Muscle layer of duodenum (tissue), 2 donors: ENCODE measurements around the gene TP63.

Experiments
- H3K27ac ChIP-seq: one replicate; pipeline ENCODE4 v1.7.0; 2013; ENCODE audit warnings: mild to moderate bottlenecking, low read length
- H3K27me3 ChIP-seq: one replicate; pipeline ENCODE4 v1.7.0; 2013; ENCODE audit warnings: low read depth, mild to moderate bottlenecking, control low read depth, low read length
- H3K36me3 ChIP-seq, 2 donors: one replicate each; pipeline ENCODE4 v1.7.0; 2013; ENCODE audit warnings: low read length in 2 of 2, control low read depth in 1 of 2, mild to moderate bottlenecking in 1 of 2; ENCODE audit not compliant: insufficient read depth in 2 of 2, control insufficient read depth in 1 of 2
- H3K4me1 ChIP-seq, 2 donors: one replicate each; pipeline ENCODE4 v1.7.0; 2013; ENCODE audit warnings: low read length in 2 of 2, mild to moderate bottlenecking in 2 of 2, control low read depth in 1 of 2, moderate library complexity in 1 of 2; ENCODE audit not compliant: insufficient read depth in 2 of 2, control insufficient read depth in 1 of 2
- H3K4me3 ChIP-seq, 2 donors: one replicate each; pipeline ENCODE4 v1.7.0; 2013; ENCODE audit warnings: low read length in 2 of 2, low read depth in 1 of 2, mild to moderate bottlenecking in 1 of 2
- H3K9me3 ChIP-seq, 2 donors: one replicate each; pipeline ENCODE4 v1.7.0; 2013; ENCODE audit warnings: low read length in 2 of 2, control low read depth in 1 of 2, mild to moderate bottlenecking in 1 of 2; ENCODE audit not compliant: control insufficient read depth in 1 of 2
- donor health status: healthy.

TP63 gene

DNA sequence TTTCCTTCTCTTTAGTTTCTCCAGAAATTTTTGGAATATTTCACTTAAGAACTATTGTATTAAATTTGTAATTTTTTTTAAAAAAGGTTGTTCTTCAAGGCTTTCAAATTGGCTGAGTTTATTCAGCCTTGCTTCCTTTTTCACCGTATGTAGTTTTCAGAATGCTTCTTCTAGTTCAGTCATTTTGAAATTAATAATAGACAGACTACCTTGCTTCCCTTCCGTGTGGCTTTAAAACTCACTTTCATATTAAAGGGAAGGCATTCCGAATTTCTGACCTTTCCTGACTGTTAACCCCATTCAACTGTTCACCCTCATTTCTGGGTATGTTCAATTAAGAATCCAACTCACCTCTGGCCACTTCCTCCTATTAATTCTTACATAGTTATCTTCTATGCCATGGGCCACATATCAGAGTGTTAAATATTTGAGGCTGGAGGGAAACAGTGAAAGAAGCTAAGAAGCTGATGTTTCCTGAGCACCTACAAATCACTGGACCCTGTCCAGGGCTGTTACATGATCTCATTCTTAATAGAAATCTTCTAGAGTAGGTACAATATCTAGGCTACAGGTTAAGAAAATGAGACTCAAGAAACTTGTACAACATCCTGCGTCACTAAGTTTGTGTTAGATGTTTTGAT is 252.0 kb downstream of the TP63 start:
- Histone ChIP-seq H3K27ac (no peak overlapping the region), H3K27me3 (no peaks in the 10 kb centered on the region), H3K36me3 (no peaks in the 10 kb centered on the region), H3K4me1 (no peaks in the 10 kb centered on the region), H3K9me3 (no peaks in the 10 kb centered on the region), H3K4me3 (no peak overlapping the region)

DNA sequence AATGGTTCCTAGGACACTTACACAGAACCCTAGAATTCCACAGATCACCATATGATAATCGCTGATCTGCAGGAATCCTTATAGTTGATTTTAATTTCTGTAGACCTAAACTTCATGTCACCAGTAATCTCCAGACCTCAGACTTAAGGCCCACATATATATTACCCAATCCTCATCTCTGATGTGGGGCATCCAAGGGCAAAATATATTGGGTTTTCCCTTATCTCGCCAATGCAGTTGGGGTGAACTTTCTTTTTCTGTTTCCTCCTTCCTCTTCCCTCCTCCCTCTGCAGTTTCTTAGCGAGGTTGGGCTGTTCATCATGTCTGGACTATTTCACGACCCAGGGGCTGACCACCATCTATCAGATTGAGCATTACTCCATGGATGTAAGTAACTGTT is 259.3 kb downstream of the TP63 start:
- Histone ChIP-seq H3K4me1 (no peaks in the 10 kb centered on the region), H3K9me3 (no peaks in the 10 kb centered on the region), H3K27me3 (no peaks in the 10 kb centered on the region), H3K27ac (no peak overlapping the region), H3K4me3 (no peak overlapping the region), H3K36me3 (no peaks in the 10 kb centered on the region)

DNA sequence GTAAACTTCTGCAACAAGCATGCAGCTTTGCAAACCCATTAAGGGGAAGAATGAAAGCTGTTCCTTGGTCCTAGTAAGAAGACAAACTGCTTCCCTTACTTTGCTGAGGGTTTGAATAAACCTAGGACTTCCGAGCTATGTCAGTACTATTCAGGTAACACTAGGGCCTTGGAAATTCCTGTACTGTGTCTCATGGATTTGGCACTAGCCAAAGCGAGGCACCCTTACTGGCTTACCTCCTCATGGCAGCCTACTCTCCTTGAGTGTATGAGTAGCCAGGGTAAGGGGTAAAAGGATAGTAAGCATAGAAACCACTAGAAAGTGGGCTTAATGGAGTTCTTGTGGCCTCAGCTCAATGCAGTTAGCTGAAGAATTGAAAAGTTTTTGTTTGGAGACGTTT is 265.3 kb downstream of the TP63 start:
- Histone ChIP-seq H3K9me3 (peaks cover 0 to 2% of the 10 kb centered on the region in 2 donors), H3K36me3 (no peaks in the 10 kb centered on the region), H3K27me3 (no peaks in the 10 kb centered on the region), H3K4me3 (no peak overlapping the region), H3K4me1 (no peaks in the 10 kb centered on the region), H3K27ac (no peak overlapping the region)

DNA sequence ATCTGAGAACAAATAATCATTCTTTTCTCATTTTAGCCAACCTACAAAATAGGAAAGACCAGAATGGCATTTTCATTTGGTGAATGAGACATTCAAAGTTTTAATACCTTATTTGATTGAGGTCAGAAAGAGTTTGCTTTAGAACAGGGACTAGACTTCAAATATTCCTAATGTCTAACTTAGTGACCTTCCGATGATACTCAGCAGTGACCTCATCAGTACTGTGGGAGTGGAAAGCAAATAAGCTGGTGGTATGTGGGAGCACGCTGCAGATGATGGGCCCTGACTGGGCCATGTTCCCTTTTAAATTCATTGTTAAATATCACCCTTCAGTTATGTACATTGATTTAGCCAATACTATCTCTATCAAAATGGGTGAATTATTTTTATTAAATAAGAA is 266.2 kb downstream of the TP63 start:
- H3K36me3 ChIP-seq, result no peaks in the 10 kb centered on the region
- no peak overlapping the region for H3K4me3 ChIP-seq

DNA sequence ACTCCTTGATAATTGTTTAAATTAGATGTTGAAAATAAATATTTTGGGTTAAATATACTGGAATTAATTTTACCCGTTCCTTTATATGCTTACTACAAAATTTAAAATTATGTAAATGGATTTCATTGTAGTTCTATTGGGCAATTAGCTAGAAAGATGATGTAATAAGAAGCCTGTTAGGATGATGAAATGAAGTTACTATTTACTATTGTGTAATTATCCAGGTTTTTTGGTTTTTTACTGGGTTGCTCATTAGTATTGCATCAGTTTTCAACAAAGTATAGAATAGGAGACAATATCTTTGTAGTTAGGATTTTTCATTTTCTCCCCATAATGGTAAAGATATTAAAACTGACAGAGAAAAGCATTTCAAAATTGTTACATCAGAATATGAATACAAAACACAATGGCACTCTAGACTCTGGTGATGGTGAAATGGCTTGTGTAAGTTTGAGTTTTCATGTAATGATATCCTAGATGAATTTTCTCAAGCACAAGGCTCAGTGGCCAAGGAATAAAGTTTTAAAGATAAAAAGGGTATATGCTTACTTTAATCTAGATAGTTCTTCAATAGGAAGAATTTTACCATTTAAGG is 267.5 kb downstream of the TP63 start:
- no peaks in the 10 kb centered on the region for H3K36me3 ChIP-seq
- no peaks in the 10 kb centered on the region for H3K4me1 ChIP-seq
- no peak overlapping the region for H3K27ac ChIP-seq
- H3K9me3 ChIP-seq, result peaks cover 0 to 2% of the 10 kb centered on the region in 2 donors
- H3K4me3 ChIP-seq, result no peak overlapping the region
- no peaks in the 10 kb centered on the region for H3K27me3 ChIP-seq

More for the DNA sequence above, 266.2 kb downstream of the TP63 start:
- H3K27ac ChIP-seq, result no peak overlapping the region
- peaks cover 0 to 2% of the 10 kb centered on the region in 2 donors for H3K9me3 ChIP-seq
- no peaks in the 10 kb centered on the region for H3K27me3 ChIP-seq
- no peaks in the 10 kb centered on the region for H3K4me1 ChIP-seq

DNA sequence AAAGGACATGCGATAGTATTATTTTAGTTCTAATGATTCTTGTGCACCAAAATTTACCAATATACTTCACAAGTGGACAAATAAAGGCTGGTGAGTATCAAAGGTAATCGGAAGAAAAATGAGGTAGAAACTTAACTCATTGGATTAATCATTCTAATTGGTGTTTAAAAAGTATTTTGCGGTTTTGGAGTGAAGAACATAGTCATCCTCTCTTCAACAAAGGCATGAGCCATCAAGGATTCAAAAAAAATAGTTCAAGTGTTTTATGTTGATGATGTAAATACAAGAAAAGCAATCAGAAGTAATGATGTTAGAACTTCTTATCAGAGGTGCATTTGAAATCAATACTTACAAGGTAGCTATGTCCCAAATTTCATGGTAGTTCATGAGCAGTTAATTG is 268.0 kb downstream of the TP63 start:
- no peak overlapping the region for H3K4me3 ChIP-seq
- peaks cover 0 to 2% of the 10 kb centered on the region in 2 donors for H3K9me3 ChIP-seq
- no peaks in the 10 kb centered on the region for H3K4me1 ChIP-seq
- no peaks in the 10 kb centered on the region for H3K36me3 ChIP-seq
- H3K27ac ChIP-seq, result no peak overlapping the region
- no peaks in the 10 kb centered on the region for H3K27me3 ChIP-seq

DNA sequence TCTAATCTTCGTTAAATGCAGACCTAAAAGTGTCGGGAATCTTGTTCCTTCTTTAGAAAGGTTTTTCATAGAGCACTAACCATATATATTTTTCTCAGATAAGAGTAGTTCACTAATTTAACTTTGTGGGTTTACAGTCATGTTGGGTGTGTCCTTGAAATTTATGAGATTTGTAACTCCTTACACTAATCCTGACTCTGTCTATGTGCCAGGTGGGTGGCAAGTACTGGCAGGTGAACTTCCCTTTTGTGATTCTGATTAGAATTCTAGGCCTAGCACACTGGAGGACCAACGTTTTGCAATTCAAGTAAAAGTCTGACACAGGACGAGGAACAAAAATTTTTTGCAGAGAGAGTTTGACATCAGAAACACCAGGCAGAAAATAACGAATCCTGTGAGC is 269.4 kb downstream of the TP63 start:
- H3K27ac ChIP-seq, result no peak overlapping the region
- no peaks in the 10 kb centered on the region for H3K36me3 ChIP-seq
- peaks cover 0 to 2% of the 10 kb centered on the region in 2 donors for H3K9me3 ChIP-seq

DNA sequence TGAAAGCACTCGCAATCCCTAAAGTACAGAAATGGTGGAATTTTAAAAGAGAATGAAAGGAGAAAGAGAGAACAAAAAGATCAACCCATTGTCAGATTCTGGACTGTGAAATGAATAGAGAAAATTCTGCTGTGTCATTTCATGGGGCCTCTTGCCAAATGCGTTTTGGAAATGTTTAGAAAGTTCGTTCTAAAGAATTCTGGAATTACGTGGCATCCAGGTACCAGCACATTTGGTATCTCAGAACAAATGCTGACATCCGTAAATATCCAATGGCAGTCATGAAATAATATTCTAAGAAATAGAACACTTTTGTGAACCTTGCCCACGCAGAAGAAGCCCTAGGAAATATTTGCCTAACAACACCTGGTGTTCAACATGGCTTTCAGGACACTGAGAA is 270.3 kb downstream of the TP63 start:
- Histone ChIP-seq H3K4me3 (no peak overlapping the region), H3K27me3 (no peaks in the 10 kb centered on the region), H3K36me3 (no peaks in the 10 kb centered on the region), H3K9me3 (peaks cover 0 to 2% of the 10 kb centered on the region in 2 donors), H3K4me1 (no peaks in the 10 kb centered on the region), H3K27ac (no peak overlapping the region)

More for the DNA sequence above, 269.4 kb downstream of the TP63 start:
- H3K4me3 ChIP-seq, result no peak overlapping the region
- H3K27me3 ChIP-seq, result no peaks in the 10 kb centered on the region
- no peaks in the 10 kb centered on the region for H3K4me1 ChIP-seq

DNA sequence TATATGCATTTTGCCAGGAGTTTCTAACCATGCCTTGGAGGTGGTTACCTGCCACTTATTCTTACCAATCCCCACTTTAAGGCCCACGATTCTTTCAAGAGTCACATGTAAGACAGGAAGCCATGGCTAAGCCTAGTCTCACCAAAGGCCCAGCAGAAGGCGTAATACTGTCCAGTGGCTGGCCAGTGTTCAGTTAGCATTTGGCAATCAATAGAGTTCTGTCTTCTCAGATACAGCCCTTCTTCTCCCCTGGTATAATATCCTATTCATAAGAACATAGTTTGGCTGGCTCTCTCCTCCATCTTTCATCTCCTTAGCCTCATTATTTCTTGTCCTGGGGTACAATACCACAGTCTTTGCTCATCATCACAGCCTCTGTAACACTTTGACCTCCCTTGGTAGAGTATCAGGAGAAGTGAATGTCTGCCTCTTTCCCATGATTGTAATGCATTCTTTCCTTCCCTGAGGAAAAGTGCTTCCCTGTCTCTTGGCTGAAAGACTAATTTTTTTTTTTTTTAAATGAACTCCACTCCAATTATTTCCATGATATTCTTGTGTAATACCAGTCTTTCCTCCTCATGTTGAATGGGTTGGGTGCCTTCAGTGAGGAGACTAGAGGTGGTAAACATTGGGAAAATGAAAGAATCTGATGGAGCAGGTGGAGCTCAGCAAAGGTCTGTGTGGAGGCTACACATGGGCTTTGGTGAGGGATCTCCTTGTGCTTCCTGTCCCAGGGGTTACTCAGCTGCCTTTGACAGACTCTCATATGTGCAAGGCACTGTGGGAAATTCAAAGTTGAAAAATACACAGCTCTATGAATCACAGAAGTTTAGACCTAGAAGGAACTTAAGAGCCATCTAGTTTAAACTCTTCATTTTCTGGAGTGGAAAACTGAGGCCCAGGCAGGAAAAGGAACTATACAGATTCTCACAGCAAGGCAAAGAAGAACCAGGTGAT is 271.3 kb downstream of the TP63 start:
- Histone ChIP-seq H3K9me3 (peaks cover 0 to 2% of the 10 kb centered on the region in 2 donors), H3K27me3 (no peaks in the 10 kb centered on the region), H3K4me1 (no peaks in the 10 kb centered on the region), H3K27ac (no peak overlapping the region), H3K4me3 (no peak overlapping the region), H3K36me3 (no peaks in the 10 kb centered on the region)

DNA sequence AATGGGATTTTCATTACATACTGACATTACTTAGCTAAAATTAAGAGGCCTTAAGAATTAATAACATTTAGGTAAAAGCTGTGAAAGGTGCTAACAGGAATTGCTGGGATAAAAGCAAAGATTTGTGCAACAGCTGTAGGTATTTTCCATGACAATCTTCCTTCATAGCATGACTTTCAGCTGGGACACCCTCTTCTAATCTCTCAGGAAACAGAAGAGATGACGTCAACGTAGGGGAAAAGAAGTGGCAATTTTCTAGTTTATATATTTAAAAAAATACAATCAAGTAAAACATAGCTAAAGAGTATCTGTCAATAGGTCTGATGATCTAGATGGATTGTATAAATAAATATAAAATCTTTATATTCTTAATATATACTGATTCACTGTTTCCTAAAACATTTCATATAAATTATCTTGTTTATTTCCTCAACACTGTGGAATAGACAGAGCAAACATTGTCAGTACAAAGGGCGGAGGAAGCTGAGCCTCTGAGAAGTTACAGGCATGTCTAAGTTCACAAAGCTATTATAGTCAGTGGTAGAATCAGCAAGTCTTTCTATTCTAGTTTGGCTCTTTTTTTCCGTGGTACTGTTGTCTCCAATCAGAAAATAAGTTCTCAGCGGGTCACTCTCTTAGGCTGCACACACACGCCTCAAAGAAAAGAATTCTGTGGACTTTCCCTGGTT is 272.5 kb downstream of the TP63 start:
- Histone ChIP-seq H3K36me3 (no peaks in the 10 kb centered on the region), H3K27ac (no peak overlapping the region), H3K27me3 (no peaks in the 10 kb centered on the region), H3K9me3 (peaks cover 0 to 2% of the 10 kb centered on the region in 2 donors), H3K4me3 (no peak overlapping the region), H3K4me1 (no peaks in the 10 kb centered on the region)

DNA sequence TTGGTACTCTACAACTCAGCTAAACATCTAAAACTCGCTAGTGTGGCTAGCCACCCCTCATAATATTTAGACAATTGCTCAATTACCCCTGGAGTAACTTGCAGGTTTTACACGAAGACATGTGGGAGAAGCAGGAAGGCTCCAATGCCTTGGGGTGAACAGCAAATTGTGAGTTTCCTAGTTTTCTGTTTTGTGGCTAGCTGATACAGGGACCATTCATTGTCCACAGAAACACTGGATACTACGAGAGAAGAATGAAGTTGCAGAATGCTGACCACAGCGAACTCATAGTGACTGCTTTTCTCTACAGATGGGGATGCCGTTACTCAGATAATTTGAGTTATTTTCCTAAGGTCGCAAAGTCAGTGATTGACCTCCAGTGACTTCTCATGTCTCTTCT is 276.6 kb downstream of the TP63 start:
- H3K36me3 ChIP-seq, result no peaks in the 10 kb centered on the region
- no peaks in the 10 kb centered on the region for H3K4me1 ChIP-seq
- no peak overlapping the region for H3K27ac ChIP-seq
- no peak overlapping the region for H3K4me3 ChIP-seq
- H3K9me3 ChIP-seq, result no peaks in the 10 kb centered on the region
- no peaks in the 10 kb centered on the region for H3K27me3 ChIP-seq
